ENCODE data around the gene ALDH8A1. TPM values are rescaled to one million over a fixed set of nuclear protein-coding genes. Genes with fewer than 3 reads are reported as not detected.

Gene ALDH8A1
- total and polyA plus RNA-seq, 10 of the 15 experiments (the other 5 are each of a cell fraction or from before 2014, with no cell fraction given): 0.13 to 1.8 (median 0.62) TPM; not detected in 3

DNA sequence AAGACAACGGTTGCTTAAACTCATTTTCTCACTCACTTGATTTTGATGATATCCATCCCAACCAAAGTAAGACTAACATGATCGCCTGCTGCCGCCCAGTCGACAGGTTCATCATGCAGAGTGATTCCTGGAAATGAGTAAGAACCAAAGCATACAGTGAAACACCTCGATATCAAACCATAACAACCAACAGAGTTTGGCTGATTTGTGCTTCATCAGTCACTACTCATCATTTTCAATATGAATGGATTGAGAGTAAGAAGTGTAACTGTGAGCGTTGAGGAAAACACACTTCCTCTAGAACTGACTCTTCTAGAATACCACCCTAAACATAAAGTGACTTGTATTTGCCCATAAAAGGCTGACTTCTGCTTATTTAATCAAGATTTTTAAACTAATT, 29.2 kb upstream of the ALDH8A1 start (continued):
- TF ChIP-seq TARDBP (IDR thresholded peaks at IDR 0.05; ENCODE audit: borderline replicate concordance): no peak
- TF ChIP-seq SREBF1 (IDR thresholded peaks at IDR 0.05; ENCODE audit: low read length): no peak
- peak; percentile 53 to 88; a peak in 2 of 4 replicates for TF ChIP-seq EP300 (IDR thresholded peaks at IDR 0.05; ENCODE audit: borderline replicate concordance in 1 of 2, control insufficient read depth in 1 of 2, low read depth in 2 of 2, low read length in 2 of 2)
- peak; percentile 39; the same call in 1 of the 2 replicates for TF ChIP-seq BMI1 (IDR thresholded peaks at IDR 0.05; ENCODE audit: borderline replicate concordance)
- no peak for TF ChIP-seq NBN (IDR thresholded peaks at IDR 0.05)
- TF ChIP-seq ZNF217 (IDR thresholded peaks at IDR 0.05): peak; percentile 70
- TF ChIP-seq STAT3 (IDR thresholded peaks at IDR 0.05; ENCODE audit: low read depth, low read length): 0 out of 2 replicates have a peak, but pooled peaks have one; percentile 23
- no peak for TF ChIP-seq BCLAF1 (IDR thresholded peaks at IDR 0.05)
- no peak for TF ChIP-seq MEF2A (IDR thresholded peaks at IDR 0.05; ENCODE audit: insufficient read depth, low read depth, low read length)
- TF ChIP-seq CREB1 (IDR thresholded peaks at IDR 0.05; ENCODE audit: low read depth): peak; percentile 60; the same call in 1 of the 2 replicates
- TF ChIP-seq CEBPB (IDR thresholded peaks at IDR 0.05; ENCODE audit: borderline replicate concordance in 1 of 2, low read depth in 2 of 2, low read length in 2 of 2): no peak; a peak in 1 of 4 replicates
- TF ChIP-seq FOXM1 (IDR thresholded peaks at IDR 0.05; ENCODE audit: low read depth, low read length): peak; percentile 95
- no peak for TF ChIP-seq BHLHE40 (IDR thresholded peaks at IDR 0.05; ENCODE audit: borderline replicate concordance in 1 of 2, low read depth in 2 of 2, low read length in 1 of 2)
- TF ChIP-seq, protein P1, sequence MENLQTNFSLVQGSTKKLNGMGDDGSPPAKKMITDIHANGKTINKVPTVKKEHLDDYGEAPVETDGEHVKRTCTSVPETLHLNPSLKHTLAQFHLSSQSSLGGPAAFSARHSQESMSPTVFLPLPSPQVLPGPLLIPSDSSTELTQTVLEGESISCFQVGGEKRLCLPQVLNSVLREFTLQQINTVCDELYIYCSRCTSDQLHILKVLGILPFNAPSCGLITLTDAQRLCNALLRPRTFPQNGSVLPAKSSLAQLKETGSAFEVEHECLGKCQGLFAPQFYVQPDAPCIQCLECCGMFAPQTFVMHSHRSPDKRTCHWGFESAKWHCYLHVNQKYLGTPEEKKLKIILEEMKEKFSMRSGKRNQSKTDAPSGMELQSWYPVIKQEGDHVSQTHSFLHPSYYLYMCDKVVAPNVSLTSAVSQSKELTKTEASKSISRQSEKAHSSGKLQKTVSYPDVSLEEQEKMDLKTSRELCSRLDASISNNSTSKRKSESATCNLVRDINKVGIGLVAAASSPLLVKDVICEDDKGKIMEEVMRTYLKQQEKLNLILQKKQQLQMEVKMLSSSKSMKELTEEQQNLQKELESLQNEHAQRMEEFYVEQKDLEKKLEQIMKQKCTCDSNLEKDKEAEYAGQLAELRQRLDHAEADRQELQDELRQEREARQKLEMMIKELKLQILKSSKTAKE (IDR thresholded peaks at IDR 0.05; ENCODE audit: low read depth, poor library complexity, severe bottlenecking): peak; percentile 58
- no peak for TF ChIP-seq MAX (IDR thresholded peaks at IDR 0.05; ENCODE audit: low read depth, low read length)
- TF ChIP-seq SPI1 (IDR thresholded peaks at IDR 0.05; ENCODE audit: borderline replicate concordance, insufficient read depth, low read depth, low read length): peak; percentile 61; the same call in 1 of the 2 replicates
- peak; percentile 94 for TF ChIP-seq BACH1 (IDR thresholded peaks at IDR 0.05; ENCODE audit: borderline replicate concordance)
- no peak for TF ChIP-seq EZH2 (IDR thresholded peaks at IDR 0.05; ENCODE audit: borderline replicate concordance, control insufficient read depth, low read depth, low read length)
- no peak for TF ChIP-seq ZNF622 (IDR thresholded peaks at IDR 0.05)
- no peak for TF ChIP-seq MLLT1 (IDR thresholded peaks at IDR 0.05)
- TF ChIP-seq POLR2A (IDR thresholded peaks at IDR 0.05; ENCODE audit: low read depth, low read length): no peak
- no peak for TF ChIP-seq ZZZ3 (IDR thresholded peaks at IDR 0.05; ENCODE audit: control insufficient read depth, insufficient read length, low read depth)
- peak; percentile 35; the same call in 1 of the 2 replicates for TF ChIP-seq PML (IDR thresholded peaks at IDR 0.05; ENCODE audit: low read length)
- TF ChIP-seq, protein P2, sequence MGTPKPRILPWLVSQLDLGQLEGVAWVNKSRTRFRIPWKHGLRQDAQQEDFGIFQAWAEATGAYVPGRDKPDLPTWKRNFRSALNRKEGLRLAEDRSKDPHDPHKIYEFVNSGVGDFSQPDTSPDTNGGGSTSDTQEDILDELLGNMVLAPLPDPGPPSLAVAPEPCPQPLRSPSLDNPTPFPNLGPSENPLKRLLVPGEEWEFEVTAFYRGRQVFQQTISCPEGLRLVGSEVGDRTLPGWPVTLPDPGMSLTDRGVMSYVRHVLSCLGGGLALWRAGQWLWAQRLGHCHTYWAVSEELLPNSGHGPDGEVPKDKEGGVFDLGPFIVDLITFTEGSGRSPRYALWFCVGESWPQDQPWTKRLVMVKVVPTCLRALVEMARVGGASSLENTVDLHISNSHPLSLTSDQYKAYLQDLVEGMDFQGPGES (IDR thresholded peaks at IDR 0.05): no peak
